Chondrocyte (in vitro differentiated cells): ENCODE data around the gene PGGT1B. TPM values are rescaled to one million over a fixed set of nuclear protein-coding genes. Genes with fewer than 3 reads are reported as not detected.

Experiments
- DNase-seq: peaks from one replicate; pipeline ENCODE4 v3.0.0; 2021; ENCODE audit warnings: mixed read lengths, low spot score
- H3K27ac Mint-ChIP-seq: one replicate; pipeline ENCODE4 v1.8.0; 2021; ENCODE audit warnings: mild to moderate bottlenecking, moderate library complexity, mixed read lengths; ENCODE audit not compliant: unreplicated experiment
- H3K27me3 Mint-ChIP-seq: 2 replicates; pipeline ENCODE4 v1.8.0; 2021; ENCODE audit warnings: low read depth, mixed read lengths
- H3K36me3 Mint-ChIP-seq: 2 replicates; pipeline ENCODE4 v1.8.0; 2021; ENCODE audit warnings: low read depth, mixed read lengths
- H3K4me1 Mint-ChIP-seq: 2 replicates; pipeline ENCODE4 v1.8.0; 2021; ENCODE audit warnings: low read depth, mild to moderate bottlenecking, mixed read lengths
- H3K4me3 Mint-ChIP-seq: one replicate; pipeline ENCODE4 v1.8.0; 2021; ENCODE audit warnings: mild to moderate bottlenecking, moderate library complexity, mixed read lengths; ENCODE audit not compliant: unreplicated experiment
- H3K9me3 Mint-ChIP-seq: 2 replicates; pipeline ENCODE4 v1.8.0; 2021; ENCODE audit warnings: low read depth, mixed read lengths
- CTCF ChIP-seq: fragments of 200-600 bp; sonication (generic); IDR thresholded peaks from 2 replicates; pipeline ENCODE4 v1.5.0; 2021; ENCODE audit warnings: antibody characterized with exemption, mild to moderate bottlenecking, moderate library complexity
- total RNA-seq: library from RNA; stranded (reverse); gene quantifications from 3 replicates; pipeline ENCODE4 v1.2.1, GENCODE V29; 2021

The PGGT1B gene
- total RNA-seq, 1 donor from 2014 or later: 38.2 TPM

DNA sequence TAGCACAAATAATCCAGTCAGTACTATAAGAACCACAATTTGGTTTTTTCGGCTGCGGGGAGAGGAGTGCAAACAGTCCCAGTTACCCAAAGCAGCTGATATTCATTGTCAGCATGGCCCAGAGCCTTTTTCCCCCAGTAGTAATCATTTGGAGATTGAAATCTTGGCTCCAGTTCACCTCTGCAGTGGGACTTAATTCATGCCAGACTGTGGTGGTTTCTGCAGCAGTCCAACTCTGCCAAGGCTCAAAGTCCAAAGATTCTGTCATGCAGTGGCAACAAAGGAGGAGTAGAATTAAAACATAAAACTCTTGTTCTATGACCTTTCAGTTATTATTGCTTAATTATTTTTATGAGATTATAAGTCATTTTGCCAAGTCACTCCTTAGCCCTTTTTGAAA lies 68.0 kb downstream of the PGGT1B start:
- H3K4me1 Mint-ChIP-seq: no peaks in the 10 kb centered on the region
- no peaks in the 10 kb centered on the region for H3K36me3 Mint-ChIP-seq
- DNase-seq: no peak
- peaks cover 7% of the 10 kb centered on the region for H3K9me3 Mint-ChIP-seq
- no peaks in the 10 kb centered on the region for H3K27me3 Mint-ChIP-seq
- H3K4me3 Mint-ChIP-seq: no peak overlapping the region
- no peak for TF ChIP-seq CTCF
- no peak overlapping the region for H3K27ac Mint-ChIP-seq

DNA sequence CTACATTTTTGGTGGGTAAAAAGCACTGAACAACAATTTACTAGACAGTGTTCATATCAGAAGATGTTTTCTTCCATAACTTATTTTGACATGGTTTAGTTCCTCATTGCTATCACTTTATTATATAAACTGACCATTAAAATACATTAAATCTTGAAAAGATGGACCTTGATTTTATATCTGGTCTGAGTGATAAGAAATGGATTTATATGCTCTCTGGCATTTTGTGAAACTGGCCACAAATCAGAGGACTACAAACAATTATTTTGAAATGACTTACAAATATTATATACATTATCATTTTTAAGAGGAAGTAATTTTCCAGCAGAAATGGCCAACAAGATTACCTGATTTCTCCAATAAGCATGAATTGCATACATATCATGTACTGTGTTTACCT lies 69.4 kb downstream of the PGGT1B start:
- H3K27me3 Mint-ChIP-seq: no peaks in the 10 kb centered on the region

DNA sequence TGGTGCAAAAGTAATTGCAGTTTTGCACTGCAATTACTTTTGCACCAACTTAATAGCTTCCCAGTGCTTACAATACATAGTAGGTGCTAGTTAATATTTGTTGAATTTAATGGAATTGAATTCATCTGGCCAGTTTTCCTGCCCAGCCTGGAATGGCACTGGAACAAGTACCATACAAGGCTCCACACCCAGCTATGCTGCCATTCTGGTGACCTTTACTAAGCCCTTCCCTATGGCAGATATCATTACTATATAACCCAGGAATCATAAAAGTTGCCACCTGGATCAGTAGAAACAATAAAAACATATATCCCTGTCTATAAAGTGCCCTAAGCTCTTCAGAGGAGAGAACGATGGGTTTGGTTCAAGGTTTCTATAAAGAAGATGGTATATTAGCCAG lies 70.6 kb downstream of the PGGT1B start:
- H3K4me1 Mint-ChIP-seq: no peaks in the 10 kb centered on the region
- no peak overlapping the region for H3K27ac Mint-ChIP-seq
- H3K4me3 Mint-ChIP-seq: no peak overlapping the region
- DNase-seq: no peak
- H3K27me3 Mint-ChIP-seq: peaks cover 2% of the 10 kb centered on the region
- no peaks in the 10 kb centered on the region for H3K9me3 Mint-ChIP-seq
- TF ChIP-seq CTCF: no peak
- no peaks in the 10 kb centered on the region for H3K36me3 Mint-ChIP-seq

More for the DNA sequence above, 69.4 kb downstream of the PGGT1B start:
- no peak overlapping the region for H3K4me3 Mint-ChIP-seq
- no peaks in the 10 kb centered on the region for H3K4me1 Mint-ChIP-seq
- TF ChIP-seq CTCF: no peak
- no peak overlapping the region for H3K27ac Mint-ChIP-seq
- no peak for DNase-seq
- H3K9me3 Mint-ChIP-seq: no peaks in the 10 kb centered on the region
- H3K36me3 Mint-ChIP-seq: no peaks in the 10 kb centered on the region

DNA sequence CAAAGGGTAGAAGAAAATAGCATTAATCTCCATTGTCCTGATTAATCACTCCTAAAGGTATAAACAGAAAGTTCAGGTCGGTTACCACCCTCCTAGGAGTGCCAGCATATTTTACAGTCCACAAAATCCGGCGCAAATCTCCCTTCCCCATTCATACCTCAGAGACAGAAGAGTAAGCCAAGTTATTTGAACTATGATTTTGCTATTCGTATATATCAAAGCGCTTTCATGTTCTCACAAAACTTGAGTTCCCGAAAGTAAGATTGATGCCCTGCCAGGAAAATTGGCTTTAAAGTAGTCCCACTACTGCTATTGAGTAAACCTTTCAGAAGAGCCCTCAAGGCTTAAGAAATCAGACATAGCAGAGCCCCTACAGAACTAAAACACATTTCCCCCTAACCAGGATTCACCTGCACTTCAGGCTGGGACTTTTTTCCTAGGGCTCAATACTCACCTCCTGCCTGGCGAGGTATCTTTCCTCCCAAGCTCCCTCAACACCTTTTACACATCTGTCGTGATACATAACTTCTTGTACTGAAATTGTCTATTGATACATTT lies 71.1 kb downstream of the PGGT1B start:
- no peaks in the 10 kb centered on the region for H3K36me3 Mint-ChIP-seq
- H3K27ac Mint-ChIP-seq: no peak overlapping the region
- no peak overlapping the region for H3K4me3 Mint-ChIP-seq
- no peak for DNase-seq
- H3K4me1 Mint-ChIP-seq: no peaks in the 10 kb centered on the region
- no peak for TF ChIP-seq CTCF
- no peaks in the 10 kb centered on the region for H3K9me3 Mint-ChIP-seq
- H3K27me3 Mint-ChIP-seq: peaks cover 6% of the 10 kb centered on the region

DNA sequence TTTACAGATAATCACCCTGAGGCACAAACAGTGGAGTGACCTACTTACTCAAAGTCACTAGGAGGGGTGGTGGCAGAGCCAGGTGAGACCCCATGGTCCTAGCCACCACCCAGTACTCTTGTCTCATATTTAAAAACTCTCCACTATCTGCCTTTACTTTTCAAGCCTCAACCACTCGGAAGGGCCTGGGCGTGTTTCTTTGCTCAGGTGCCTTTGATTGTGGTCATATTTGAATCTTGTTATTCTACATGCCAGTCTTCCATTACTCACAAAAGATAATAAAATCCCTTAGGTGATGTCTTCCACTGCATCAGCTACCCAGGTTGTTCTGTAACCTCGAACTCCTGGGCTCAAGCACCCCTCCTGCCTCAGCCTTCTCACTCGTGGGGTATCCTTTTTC lies 72.3 kb downstream of the PGGT1B start:
- H3K27ac Mint-ChIP-seq: no peak overlapping the region
- H3K4me3 Mint-ChIP-seq: no peak overlapping the region
- no peaks in the 10 kb centered on the region for H3K9me3 Mint-ChIP-seq
- no peaks in the 10 kb centered on the region for H3K4me1 Mint-ChIP-seq
- TF ChIP-seq CTCF: no peak
- H3K27me3 Mint-ChIP-seq: peaks cover 8% of the 10 kb centered on the region
- no peaks in the 10 kb centered on the region for H3K36me3 Mint-ChIP-seq
- no peak for DNase-seq
